ENCODE measurements around the gene ZBTB20. TPM values are rescaled to one million over a fixed set of nuclear protein-coding genes. Genes with fewer than 3 reads are reported as not detected.

ZBTB20 gene
- total and polyA plus RNA-seq, 10 of the 15 experiments (the other 5 are each of a cell fraction or from before 2014, with no cell fraction given): 0.20 to 5.5 (median 2.2) TPM

DNA sequence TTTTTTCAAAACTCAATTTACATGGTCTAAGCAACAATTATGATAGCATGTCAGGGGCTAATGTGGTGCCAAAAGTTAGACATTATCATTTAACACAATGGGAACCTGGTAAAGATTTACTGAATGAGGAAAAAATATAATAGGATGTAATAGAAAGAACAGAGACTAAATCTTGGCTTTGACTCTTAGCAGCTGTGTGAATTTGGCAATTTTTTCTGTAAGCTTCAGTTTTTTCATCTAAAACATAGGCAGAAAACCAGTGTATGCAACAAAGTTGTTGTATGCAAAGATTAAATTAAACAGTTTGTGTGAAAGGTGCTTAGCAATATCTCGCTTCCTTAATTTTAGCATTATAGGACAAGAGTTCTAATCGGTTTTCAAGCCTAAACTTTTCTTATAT lies 57.6 kb downstream of the ZBTB20 start (continued):
- TF ChIP-seq ESRRA (IDR thresholded peaks at IDR 0.05; ENCODE audit: low read length): no peak
- TF ChIP-seq PML (IDR thresholded peaks at IDR 0.05; ENCODE audit: low read length): no peak

DNA sequence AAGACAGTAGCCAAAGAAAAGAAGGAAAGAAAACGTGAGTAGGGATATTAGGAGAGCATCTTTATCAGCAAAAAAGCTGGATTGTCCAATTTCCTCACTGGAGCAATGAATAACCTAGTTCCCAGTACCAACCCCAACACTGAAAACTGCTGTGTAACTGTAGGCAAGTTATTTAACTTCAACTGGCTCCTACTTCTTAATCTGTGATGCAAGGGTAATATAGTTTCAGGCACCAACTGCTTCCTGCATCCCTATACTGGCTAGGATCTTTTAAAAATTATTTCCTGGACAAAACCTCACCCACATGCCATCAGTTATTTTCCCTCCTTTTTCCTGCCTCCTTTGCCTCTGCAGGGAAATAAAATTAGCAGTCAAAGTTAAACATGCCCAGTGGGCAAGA lies 59.6 kb downstream of the ZBTB20 start:
- Histone ChIP-seq H3K36me3 (ENCODE audit: control insufficient read depth in 2 of 2, insufficient read depth in 2 of 2, low read length in 1 of 2) (no peaks in the 10 kb centered on the region), H4K20me1 (ENCODE audit: control insufficient read depth, insufficient read depth) (no peaks in the 10 kb centered on the region), H3K4me3 (no peak overlapping the region), H3K27me3 (replicated peaks in 1 of 2; ENCODE audit: control insufficient read depth in 2 of 2, insufficient read depth in 2 of 2, low read length in 1 of 2) (no peaks in the 10 kb centered on the region), H3K27ac (ENCODE audit: control insufficient read depth, insufficient read depth) (no peak overlapping the region), H2AFZ (ENCODE audit: control insufficient read depth, low read depth, low read length) (no peak overlapping the region), H3K4me1 (ENCODE audit: control insufficient read depth, insufficient read depth, low read length) (no peaks in the 10 kb centered on the region), H3K9ac (ENCODE audit: control insufficient read depth, insufficient read depth, low read length) (no peak overlapping the region), H3K9me3 (replicated peaks; ENCODE audit: control insufficient read depth, insufficient read depth, low read length) (no peaks in the 10 kb centered on the region), H3K4me2 (ENCODE audit: control insufficient read depth, insufficient read depth) (no peak overlapping the region), H3K79me2 (ENCODE audit: control insufficient read depth, insufficient read depth, low read length) (no peaks in the 10 kb centered on the region)
- DNase-seq (ENCODE audit: low read depth, low spot score): no peak
- in situ Hi-C loops (cut with MboI) (loop anchor here (10.0 kb wide), 1 partner anchor 263 kb away; no protein-coding TSS in a partner anchor), intact Hi-C loops (cut with micrococcal nuclease; ENCODE audit: unreplicated experiment) (no loop called here)
- ATAC-seq: no peak
- 0% methylated on average over 1 of the region's 1 CpG for WGBS (ENCODE audit: insufficient coverage, insufficient replicate concordance, low lambda C conversion rate, missing lambda C conversion rate)
- no TSS peak for BruUV-seq (replicated peaks)
- ChIA-PET RAD21 (ENCODE audit: unreplicated experiment) (interaction anchor here (1.2 kb wide), 1 partner anchor 260 kb away, joined by 3 read pairs; no protein-coding TSS in a partner anchor), POLR2A (interaction anchor here (0.6 kb wide), 1 partner anchor 53 kb away, joined by 3 read pairs; no protein-coding TSS in a partner anchor), CTCF (interaction anchor here (0.7 to 1.5 kb wide), 5 partner anchors 58 to 260 kb away, joined by 3 to 5 read pairs (median 3); no protein-coding TSS in a partner anchor), SMC1A (ENCODE audit: uncharacterized antibody, unreplicated experiment) (interaction anchor here (1.0 to 1.4 kb wide), 2 partner anchors 58 to 81 kb away, joined by 3 read pairs; no protein-coding TSS in a partner anchor)
- no peak for FAIRE-seq
- TF ChIP-seq, protein P1, sequence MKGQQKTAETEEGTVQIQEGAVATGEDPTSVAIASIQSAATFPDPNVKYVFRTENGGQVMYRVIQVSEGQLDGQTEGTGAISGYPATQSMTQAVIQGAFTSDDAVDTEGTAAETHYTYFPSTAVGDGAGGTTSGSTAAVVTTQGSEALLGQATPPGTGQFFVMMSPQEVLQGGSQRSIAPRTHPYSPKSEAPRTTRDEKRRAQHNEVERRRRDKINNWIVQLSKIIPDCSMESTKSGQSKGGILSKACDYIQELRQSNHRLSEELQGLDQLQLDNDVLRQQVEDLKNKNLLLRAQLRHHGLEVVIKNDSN (IDR thresholded peaks at IDR 0.05; ENCODE audit: borderline replicate concordance, extremely low read length, insufficient read depth, low read depth, low read length): no peak
- TF ChIP-seq HDGF (IDR thresholded peaks at IDR 0.05) (no peak), SREBF1 (IDR thresholded peaks at IDR 0.05; ENCODE audit: low read length) (no peak), SMAD1 (IDR thresholded peaks at IDR 0.05; ENCODE audit: low read depth, partially characterized antibody) (no peak), NR2C2 (IDR thresholded peaks at IDR 0.05; ENCODE audit: borderline replicate concordance, control insufficient read depth, insufficient read length, low read depth) (no peak), MYC (IDR thresholded peaks at IDR 0.05; ENCODE audit: insufficient read depth, insufficient read length, insufficient replicate concordance, low read length, severe bottlenecking) (no peak), TCF12 (IDR thresholded peaks at IDR 0.05; ENCODE audit: low read depth, low read length) (no peak), RAD21 (IDR thresholded peaks at IDR 0.05; ENCODE audit: insufficient read depth, low read depth, low read length) (no peak), RUNX3 (IDR thresholded peaks at IDR 0.05; ENCODE audit: low read length) (no peak)
- TF ChIP-seq, protein P2, sequence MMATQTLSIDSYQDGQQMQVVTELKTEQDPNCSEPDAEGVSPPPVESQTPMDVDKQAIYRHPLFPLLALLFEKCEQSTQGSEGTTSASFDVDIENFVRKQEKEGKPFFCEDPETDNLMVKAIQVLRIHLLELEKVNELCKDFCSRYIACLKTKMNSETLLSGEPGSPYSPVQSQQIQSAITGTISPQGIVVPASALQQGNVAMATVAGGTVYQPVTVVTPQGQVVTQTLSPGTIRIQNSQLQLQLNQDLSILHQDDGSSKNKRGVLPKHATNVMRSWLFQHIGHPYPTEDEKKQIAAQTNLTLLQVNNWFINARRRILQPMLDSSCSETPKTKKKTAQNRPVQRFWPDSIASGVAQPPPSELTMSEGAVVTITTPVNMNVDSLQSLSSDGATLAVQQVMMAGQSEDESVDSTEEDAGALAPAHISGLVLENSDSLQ (IDR thresholded peaks at IDR 0.05): no peak
- TF ChIP-seq, protein P3, sequence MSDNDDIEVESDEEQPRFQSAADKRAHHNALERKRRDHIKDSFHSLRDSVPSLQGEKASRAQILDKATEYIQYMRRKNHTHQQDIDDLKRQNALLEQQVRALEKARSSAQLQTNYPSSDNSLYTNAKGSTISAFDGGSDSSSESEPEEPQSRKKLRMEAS (IDR thresholded peaks at IDR 0.05; ENCODE audit: low read depth, low read length): no peak
- TF ChIP-seq, protein P4, sequence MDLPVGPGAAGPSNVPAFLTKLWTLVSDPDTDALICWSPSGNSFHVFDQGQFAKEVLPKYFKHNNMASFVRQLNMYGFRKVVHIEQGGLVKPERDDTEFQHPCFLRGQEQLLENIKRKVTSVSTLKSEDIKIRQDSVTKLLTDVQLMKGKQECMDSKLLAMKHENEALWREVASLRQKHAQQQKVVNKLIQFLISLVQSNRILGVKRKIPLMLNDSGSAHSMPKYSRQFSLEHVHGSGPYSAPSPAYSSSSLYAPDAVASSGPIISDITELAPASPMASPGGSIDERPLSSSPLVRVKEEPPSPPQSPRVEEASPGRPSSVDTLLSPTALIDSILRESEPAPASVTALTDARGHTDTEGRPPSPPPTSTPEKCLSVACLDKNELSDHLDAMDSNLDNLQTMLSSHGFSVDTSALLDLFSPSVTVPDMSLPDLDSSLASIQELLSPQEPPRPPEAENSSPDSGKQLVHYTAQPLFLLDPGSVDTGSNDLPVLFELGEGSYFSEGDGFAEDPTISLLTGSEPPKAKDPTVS (IDR thresholded peaks at IDR 0.05; ENCODE audit: low read depth, low read length): no peak
- TF ChIP-seq, protein P5, sequence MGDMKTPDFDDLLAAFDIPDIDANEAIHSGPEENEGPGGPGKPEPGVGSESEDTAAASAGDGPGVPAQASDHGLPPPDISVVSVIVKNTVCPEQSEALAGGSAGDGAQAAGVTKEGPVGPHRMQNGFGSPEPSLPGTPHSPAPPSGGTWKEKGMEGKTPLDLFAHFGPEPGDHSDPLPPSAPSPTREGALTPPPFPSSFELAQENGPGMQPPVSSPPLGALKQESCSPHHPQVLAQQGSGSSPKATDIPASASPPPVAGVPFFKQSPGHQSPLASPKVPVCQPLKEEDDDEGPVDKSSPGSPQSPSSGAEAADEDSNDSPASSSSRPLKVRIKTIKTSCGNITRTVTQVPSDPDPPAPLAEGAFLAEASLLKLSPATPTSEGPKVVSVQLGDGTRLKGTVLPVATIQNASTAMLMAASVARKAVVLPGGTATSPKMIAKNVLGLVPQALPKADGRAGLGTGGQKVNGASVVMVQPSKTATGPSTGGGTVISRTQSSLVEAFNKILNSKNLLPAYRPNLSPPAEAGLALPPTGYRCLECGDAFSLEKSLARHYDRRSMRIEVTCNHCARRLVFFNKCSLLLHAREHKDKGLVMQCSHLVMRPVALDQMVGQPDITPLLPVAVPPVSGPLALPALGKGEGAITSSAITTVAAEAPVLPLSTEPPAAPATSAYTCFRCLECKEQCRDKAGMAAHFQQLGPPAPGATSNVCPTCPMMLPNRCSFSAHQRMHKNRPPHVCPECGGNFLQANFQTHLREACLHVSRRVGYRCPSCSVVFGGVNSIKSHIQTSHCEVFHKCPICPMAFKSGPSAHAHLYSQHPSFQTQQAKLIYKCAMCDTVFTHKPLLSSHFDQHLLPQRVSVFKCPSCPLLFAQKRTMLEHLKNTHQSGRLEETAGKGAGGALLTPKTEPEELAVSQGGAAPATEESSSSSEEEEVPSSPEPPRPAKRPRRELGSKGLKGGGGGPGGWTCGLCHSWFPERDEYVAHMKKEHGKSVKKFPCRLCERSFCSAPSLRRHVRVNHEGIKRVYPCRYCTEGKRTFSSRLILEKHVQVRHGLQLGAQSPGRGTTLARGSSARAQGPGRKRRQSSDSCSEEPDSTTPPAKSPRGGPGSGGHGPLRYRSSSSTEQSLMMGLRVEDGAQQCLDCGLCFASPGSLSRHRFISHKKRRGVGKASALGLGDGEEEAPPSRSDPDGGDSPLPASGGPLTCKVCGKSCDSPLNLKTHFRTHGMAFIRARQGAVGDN (IDR thresholded peaks at IDR 0.05): no peak
